PC-3 (cell line): ENCODE data around the gene PGC.

Experiments
- EZH2 ChIP-seq: fragments of 300-600 bp; sonication (generic); IDR thresholded peaks from one replicate; pipeline ENCODE4 v1.6.1; 2017; ENCODE audit warnings: antibody characterized with exemption, mild to moderate bottlenecking, low read length; ENCODE audit not compliant: unreplicated experiment
- TF ChIP-seq, protein P1 (sequence below): fragments of 300-600 bp; sonication (generic); conservative IDR thresholded peaks from 2 replicates; pipeline ENCODE4 v1.5.1; 2017; ENCODE audit warnings: antibody characterized with exemption, low read depth, mild to moderate bottlenecking, low read length

DNA sequence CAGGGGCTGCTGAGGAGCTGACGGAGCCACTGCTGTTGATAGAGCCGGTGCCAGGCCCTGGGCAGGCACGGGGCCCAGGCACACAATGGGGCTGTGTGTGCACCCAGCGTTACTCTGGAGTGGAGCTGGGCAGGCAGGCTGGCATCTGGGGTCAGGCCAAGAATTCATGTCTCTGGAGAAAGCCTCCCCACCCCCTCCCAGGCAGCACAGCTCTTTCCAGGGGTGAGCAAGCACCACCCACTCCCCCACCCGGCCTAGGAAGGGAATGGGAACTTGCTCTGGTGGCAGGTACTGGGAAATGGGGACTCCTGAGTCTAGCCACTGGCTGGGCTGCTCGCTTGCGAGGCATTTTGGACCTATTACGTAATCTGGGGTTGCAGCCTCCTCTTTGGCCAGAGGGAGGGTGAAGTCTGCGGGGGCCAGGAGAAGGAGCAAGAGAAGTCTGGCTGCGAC lies 34.5 kb downstream of the PGC start:
- TF ChIP-seq, protein P1, sequence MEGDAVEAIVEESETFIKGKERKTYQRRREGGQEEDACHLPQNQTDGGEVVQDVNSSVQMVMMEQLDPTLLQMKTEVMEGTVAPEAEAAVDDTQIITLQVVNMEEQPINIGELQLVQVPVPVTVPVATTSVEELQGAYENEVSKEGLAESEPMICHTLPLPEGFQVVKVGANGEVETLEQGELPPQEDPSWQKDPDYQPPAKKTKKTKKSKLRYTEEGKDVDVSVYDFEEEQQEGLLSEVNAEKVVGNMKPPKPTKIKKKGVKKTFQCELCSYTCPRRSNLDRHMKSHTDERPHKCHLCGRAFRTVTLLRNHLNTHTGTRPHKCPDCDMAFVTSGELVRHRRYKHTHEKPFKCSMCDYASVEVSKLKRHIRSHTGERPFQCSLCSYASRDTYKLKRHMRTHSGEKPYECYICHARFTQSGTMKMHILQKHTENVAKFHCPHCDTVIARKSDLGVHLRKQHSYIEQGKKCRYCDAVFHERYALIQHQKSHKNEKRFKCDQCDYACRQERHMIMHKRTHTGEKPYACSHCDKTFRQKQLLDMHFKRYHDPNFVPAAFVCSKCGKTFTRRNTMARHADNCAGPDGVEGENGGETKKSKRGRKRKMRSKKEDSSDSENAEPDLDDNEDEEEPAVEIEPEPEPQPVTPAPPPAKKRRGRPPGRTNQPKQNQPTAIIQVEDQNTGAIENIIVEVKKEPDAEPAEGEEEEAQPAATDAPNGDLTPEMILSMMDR, result no peak
- TF ChIP-seq EZH2, result no peak
